Spleen (tissue), 7 donors: ENCODE measurements around the gene PGM5.

Experiments
- CTCF ChIP-seq, 11 experiments: fragments of 200-600 bp in 7 of 11; fragments of 450-650 bp in 4 of 11; sonication (generic) in 4 of 11; IDR thresholded peaks in 8 of 11; conservative IDR thresholded peaks in 3 of 11; 1 replicate in 7 of 11; 2 replicates in 4 of 11; pipeline versions ENCODE4 v1.4.0 to v1.8.0; 2016 to 2021; ENCODE audit warnings: antibody characterized with exemption in 11 of 11, inconsistent platforms in 4 of 11, mild to moderate bottlenecking in 1 of 11
- POLR2AphosphoS5 ChIP-seq, 3 donors: sonication (generic); formaldehyde crosslinking; IDR thresholded peaks; one replicate each; pipeline ENCODE4 v1.5.1; 2017; ENCODE audit warnings: antibody characterized with exemption in 3 of 3
- donor health status: DM: no; HTN: no; CAD: no; lungs with moderate emphysema.
- donor health status: DM: no; HTN: no; CAD: no.
- donor health status: DM: no; HTN: no; CAD: no.

DNA sequence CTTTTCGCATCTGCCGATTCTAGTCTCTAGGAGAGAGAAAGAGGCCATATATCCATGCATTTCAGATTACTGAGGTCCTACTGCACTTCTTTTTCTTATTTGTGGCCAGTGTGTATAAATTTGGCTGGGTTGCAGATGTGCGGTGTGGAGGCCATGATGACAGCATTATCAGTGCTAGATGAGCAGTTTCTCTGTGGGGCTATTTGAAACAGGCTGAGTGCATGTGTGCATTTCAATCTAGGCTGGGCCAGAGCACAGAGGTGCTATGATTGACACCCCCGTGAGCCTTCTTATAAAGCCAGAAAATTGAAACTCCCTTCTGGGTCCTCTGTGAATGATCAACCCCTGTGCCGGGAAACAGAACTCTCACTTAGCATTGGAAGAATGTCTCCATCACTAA is 114.2 kb downstream of the PGM5 start:
- TF ChIP-seq CTCF (IDR thresholded peaks at IDR 0.05 in 8 of 11, conservative IDR thresholded peaks at IDR 0.05 in 3 of 11) (no peak), POLR2AphosphoS5 (IDR thresholded peaks at IDR 0.05) (no peak)
